Inferior parietal cortex (tissue), 1 donor: ENCODE results near the gene TNRC18.
A peak's percentile ranks its signal among the peaks of the same experiment; 100 is the strongest.
"Not testable (repeated sequence)": the region's sequence is repeated elsewhere in the genome, so short reads cannot be mapped to it uniquely, and the experiment has no call there.

Source experiments
- DNase-seq: peaks from one replicate; pipeline ENCODE4 v3.0.0-alpha.2; 2016; ENCODE audit errors: extremely low spot score

Gene TNRC18

DNA sequence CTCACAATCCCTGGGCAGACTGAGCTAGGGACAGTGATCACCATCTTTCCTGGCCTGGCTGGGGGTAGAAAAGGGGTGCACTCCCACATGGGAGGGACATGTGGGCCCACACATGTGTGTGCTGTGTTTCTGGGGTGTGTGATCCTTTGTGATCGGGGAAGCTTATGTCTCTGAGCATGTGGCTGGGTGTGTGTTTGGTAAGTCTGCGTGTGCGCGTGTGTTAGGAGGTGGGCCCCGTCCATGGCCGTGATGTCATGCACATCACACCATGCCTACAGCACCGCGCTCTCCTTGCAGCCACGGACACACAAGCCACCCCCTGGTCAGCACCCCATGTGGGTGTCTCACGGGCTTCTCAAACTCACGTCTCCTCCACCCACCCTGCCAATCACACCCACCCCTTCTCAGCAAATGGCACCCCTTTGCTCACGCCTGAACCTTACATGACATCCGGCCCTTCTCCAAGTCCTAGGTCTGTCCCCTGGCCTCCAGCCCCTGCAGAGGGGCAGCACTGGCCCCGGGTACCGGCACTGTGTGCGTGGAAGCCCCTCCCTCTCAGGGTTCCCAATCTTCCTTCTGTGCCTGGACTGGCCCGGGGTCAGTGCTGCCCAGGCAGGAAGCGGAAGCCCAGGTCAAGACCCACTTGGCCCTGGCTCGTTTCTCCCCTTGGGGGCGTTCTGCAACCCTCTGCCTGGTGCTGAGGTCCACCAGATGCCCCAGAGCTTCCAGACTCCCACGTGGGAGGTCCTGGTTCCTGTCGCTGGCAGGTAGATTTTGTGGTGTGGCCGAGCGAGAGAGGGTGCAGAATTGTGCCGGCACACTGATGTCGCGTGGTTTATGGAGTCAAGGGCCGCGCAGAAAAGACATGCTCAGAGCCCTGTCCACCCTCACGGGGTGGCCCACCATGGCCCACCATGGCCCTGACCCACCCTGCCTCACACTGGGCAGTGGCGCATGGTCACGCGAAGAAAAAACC is 128.3 kb downstream of the TNRC18 start:
- DNase-seq, result no peak

DNA sequence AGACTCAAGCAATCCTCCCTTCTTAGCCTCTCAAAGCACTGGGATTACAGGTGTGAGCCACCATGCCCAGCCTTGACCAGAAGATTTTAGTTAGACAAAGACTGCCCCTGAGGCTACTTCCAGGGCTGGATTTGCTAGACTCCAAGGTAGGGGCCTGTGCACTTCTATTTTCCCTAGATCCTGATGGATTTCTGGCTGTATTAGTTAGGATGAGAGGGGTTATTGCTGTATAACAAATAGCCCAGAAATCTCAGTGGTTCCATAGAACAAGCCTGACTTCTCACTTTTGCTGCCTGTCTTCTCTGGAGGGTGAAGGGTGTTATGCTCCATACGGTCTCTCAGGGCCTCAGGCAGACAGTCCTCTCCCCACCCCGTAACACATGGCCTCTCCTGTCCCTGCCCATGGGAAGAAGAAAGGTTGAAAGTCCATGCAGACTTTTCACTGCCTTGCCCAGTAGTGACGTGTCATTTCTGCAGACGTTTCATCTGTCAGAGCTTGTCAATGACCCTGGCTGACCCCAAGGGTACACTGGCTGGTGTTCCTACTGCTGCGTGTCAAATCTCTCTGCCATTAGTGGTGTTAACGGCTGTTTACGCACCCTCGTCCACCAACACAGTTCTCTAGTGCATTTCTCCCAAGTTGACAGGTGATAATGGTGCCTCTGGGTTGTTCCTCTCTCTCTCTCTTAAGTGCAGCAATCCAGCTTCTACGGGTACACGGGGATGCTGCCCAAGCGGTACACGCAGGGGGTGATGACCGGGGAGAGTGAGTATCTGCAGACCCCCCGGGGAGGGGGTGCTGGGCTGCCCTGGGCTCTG is 129.3 kb downstream of the TNRC18 start:
- DNase-seq, result no peak

DNA sequence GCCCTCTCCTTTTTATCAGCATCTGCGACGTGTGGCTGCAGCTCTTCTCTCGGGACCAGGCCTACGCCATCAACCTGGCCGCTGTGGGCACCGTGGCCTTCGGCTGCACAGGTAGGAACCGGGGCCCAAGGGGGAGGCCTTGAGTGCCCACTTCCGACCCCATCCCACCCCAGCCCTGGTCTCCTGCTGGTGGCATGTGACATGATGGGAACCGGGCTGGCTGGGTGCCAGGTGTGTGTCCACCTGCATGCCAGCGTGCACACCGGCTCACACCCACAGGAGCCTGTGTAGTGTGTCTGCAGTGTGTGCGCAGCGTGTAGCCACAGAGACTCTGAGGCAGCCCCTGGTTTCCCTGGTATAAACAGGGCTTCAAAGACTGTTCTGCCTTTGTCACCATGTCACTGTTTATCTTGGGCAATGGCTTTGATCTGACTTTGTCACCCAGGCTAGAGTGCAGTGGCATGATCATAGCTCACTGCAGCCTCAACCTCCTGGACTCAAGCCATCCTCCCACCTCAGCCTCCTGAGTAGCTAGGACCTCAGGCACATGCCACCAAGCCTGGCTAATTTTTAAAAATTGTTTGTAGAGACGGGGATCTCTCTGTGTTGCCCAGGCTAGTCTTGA is 131.8 kb downstream of the TNRC18 start:
- DNase-seq, result not testable (repeated sequence)

DNA sequence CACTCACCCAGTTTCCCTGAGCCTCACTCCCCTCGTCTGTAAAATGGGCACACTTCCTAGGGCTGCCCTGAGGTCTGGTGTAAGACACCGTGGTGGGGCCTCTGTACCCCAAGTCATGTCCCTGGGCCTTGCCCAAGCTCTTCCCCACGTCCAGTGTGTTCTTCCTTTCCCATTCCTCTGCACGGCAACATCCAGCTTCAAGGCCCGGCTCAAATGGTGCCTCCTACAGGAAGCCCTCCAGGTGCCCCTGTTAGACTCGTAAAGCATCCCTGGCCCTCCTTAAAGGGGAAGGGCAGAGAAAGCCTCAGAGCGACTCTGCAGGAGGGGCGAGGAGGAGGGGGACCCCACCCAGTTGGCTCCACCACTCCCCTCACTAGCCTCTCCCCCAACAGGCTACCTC is 132.3 kb downstream of the TNRC18 start:
- no peak for DNase-seq

DNA sequence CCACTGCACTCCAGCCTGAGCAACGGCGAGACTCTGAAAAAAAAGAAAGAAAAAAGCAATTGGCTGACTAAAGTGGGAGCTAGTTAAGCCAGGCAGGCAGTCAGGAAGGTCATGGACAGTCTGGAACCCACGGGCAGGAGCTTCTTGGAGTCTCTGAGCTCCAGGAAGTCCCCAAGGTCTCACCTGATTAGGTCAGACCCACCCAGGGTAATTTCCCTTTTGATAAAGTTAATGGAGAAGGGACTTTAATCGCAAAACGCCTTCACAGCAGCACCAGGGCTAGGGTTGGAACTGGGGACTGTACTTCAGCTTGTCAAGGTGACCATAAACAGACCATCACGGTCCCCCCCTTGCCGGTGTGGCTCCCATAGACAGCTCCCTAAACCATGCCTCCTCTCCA is 134.3 kb downstream of the TNRC18 start:
- DNase-seq, result no peak

DNA sequence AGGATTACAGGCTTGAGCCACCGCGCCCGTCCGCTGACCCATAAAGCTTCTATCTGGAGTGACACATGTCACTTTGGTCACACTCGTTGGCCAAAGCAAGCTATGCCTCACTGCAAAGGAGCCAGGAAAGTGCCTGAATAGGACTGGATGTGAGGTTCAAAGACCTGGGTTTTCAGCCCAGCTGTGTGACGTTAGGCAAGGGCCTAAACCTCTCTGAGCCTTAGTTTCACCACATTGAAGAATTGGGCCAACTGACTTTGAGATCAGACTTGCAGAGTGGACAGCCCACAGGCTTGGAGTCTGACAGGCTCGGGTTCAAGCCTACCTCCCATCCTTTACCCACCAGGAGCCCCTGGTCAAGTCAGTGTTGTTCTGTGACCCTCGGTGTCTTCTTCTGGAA is 135.1 kb downstream of the TNRC18 start:
- not testable (repeated sequence) for DNase-seq

DNA sequence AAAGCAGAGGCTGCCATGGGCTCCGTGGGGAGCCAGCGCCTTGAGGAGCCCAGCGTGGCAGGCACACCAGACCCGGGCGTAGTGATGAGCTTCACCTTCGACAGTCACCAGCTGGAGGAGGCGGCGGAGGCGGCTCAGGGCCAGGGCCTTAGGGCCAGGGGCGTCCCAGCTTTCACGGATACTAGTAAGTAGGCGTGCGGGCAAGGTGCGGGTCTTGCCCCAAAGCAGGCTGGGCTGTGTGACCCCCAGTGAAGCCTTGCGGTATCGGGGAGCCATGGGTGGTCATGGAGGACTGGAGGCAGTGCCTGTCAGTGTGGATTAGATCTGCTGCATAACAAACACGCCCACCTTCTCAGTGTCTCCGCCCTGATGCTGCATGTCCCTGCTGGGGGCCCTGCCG is 135.8 kb downstream of the TNRC18 start:
- no peak for DNase-seq

DNA sequence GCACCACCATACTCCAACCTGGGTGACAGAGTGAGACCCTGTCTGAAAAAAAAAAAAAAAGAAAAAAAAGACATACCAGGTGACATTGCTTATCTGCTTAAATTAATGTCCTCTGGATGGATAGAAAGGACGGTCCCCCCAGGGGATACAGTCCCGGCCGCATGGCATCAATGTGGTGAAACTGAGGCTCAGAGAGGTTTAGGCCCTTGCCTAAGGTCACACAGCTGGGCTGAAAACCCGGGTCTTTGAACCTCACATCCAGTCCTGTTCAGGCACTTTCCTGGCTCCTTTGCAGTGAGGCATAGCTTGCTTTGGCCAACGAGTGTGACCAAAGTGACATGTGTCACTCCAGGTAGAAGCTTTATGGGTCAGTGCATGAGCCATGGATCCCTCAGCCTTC is 136.3 kb downstream of the TNRC18 start:
- not testable (repeated sequence) for DNase-seq

DNA sequence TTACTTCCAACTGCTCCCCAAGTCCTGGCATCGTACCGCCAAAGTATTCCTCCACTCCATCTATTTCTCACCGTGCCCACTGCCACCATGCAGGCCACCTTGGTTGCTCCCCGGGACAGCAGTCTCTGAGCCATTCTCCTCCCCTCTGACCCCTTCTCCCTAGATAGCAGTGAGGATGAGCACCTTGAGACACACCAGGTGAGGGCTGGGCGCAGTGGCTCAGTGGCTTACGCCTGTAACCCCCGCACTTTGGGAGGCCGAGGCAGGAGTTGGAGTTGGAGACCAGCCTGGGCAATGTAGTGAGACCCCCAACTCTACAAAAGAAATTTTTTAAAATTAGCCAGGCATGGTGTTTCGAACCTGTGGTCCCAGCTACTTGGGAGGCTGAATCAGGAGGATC is 136.7 kb downstream of the TNRC18 start:
- DNase-seq, result no peak

DNA sequence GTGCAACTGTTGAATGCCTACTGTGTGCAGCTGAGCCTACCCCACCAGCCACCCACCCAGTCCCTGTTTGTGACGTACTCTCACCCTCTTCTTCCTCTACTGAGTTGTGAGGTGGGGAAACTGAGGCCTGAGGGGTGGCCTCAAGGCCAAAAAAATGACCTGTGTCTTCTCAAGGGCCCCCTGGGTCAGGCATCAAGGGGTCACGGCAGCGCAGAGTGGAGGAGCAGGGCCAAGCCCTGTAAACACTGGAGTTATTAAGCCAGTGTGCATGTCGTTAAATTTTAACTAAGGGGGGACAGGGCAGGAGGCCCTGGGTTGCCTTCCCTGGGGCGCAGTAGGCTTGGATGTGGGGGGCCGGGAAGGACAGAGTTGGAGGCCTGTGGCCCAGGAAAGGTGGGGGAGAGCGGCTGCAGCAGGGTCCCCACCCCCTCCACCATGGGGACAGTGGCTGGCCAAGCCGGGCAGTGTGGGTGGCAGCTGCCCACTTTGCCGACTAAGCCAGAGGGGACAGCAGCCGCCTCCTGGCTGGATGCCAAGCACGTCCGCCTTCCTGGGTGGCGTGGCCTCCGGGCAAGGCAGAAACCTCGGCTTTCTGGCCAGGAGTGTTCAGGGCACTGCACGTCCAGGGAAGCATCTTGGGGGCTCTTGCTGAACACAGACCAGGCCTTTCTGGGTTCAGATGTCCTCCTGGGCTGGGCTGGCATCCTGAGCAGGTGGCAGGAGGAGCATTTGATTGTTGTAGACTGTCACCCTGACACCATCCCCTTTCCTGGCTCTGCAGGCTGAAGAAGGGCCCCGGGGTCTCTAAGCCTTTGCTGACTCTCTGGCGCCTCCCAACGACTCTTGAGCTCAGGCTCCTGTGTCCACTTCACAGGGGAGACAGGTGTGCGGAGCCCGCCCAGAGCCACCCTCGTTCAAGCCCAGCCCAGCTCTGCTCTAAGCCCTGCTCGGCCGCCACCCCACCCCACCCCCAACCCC is 139.0 kb downstream of the TNRC18 start:
- peak; percentile 24 for DNase-seq

DNA sequence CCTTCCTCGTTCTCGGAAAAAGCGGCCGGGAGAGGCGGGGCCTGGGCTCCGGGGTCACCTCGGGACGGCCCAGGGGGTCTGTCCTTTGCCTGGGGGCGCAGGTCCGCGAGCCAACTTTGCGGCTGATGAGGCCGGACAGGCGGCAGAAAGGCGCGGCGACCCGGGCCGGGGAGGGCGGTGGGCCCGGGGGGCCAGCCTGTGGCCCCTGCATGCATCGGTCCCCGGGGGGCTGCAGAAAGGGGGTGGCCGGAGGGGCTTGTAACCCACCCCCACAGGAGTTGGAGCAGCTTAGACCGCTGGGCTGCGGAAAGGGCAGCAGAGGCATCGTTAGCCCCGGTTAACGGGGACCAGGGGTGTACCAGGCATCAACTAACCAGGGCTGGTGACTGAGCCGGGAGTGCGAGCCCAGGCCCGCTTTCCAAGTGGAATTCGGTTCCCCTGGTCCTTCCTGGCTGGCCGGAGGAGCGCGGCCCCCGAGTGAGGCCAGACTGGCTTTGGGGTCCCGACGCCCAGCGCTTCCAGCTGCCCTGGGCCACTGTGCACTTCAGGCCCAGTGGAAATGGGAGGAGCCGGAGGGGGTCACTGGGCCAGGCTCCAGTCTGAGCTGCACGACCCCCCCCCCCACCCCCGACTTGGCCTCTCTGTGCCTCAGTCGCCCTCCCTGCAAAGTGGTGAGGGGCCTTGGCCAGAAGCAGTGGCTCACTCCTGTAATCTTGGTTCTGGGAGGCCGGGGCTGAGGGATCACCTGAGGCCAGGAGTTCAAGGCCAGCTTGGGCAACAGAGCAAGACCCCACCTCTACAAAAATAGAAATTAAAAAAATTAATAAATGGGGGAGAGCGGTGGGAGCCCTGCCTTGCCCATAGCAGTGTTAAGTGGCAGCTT is 140.0 kb downstream of the TNRC18 start:
- no peak for DNase-seq

DNA sequence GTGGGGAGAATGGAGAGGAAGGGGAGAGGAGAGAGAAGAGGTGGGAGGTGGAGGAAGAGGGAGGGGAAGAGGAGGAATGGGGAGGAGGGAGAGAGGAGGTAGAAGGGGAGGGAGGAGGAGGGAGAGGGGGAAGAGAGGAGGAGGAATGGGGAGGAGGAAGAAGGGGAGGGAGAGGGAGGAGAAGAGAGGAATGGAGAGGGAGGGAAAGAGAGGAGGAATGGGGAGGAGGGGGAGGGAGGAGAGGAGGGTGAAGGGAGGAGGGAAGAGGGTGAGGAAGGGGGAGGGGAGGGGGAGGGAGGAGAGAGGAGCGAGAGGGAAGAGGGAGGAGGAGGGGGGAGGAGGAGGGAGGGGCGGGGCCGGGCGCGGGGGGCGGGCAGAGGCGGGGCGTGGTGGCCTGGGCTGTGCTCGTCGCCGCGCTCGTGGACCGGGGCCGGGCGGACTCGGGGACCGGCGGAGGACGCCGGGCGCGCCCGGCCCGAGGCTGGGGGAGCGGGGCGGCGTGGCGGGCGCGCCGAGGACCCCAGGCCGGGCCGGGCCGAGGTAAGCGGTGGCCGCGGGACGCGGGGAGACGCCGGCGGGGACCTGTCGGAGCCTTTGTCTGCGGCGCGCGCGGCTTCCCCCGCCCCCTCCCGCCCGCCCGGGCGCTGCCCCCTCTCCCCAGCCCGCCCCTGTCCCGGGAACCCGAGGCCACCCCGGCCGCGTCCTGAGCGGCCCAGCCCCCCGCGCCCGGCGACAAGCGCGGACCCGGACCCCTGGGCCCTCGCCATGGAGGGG is 140.9 kb downstream of the TNRC18 start, which contains the start of gene SLC29A4:
TSS of gene SLC29A4 (plus strand) at position 401 of the 774 bp plus-strand sequence. CDS start 4,874 bp downstream, outside the sequence.
- DNase-seq, result no peak

DNA sequence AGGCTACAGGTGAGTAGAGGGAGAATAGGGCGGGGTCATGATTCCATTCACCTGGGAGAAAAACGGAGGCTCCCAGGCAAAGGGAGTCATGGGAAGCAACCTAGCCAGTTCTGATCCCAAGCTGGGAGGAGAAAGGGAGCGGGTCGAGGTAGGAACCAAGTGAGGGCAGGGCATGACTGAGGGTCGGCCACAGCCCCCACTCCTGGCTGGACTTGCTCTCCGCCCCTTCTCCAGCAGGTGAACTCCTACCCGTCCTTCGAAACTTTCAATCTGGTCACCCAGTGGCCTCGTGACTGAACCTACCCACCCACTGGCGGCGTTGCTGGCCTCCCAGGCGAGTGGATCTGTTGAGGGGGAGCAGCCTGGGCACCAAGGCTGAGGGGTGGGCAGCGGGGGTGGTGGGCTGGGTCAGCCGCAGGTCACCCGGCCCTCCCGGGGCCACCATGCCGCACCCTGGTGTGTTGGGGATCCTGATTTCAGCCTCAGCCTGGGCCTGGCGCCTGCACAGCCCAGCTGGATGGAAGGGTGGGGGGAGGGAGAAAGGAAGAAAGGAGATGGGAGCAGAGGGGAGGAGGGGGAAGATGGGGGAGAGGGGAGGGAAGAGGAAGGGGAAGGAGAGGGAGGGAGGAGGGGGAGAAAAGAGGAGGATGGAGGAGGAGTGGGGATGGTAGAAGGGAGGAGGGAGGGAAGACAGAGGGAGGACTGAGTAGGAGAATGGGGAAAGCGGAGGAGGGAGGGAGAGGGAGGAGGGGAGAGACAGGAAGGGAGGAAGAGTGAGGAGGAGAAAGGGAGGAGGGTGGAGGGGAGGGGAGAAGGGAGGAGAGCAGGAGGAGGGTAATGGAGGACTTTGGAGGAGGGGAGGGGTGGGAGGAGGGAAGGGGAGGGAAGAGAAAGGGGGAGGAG is 141.8 kb downstream of the TNRC18 start:
- not testable (repeated sequence) for DNase-seq

DNA sequence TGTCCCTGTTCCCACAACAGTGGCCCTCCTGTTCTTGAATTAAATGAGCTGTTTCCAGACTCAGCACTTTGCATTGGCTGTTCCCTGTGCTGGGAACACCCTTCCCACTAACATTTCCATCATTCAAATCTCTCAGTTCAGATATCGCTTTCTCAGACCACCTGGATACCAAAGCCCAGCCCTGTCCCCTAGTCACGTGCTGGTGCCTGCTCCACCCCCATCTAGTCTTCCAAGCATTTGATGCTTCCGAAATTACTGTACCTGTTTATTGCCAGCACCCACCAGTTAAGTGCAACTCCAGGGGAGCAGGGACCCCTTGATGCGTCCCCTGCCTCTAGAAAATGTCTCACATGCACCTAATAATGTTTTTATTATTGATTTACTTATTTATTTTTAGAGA is 143.9 kb downstream of the TNRC18 start:
- no peak for DNase-seq

DNA sequence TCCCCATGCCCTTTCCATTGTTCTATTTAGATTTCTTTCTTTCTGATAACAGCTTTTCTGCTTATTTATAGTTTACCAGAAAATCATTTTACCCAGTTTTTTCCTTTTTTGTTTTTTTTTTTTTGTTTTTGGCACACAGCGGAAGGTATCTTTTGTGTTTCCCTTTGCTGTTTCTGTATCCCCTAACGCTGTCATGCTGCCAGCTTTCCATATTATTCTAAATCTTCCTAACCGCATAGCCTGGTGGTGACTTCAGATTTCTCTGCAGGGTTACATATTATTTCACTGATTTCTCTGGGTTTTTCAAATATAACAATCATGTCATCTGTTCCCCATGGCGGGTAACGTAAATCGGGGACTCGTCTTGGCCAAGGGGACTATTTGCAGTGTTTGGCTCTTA is 144.9 kb downstream of the TNRC18 start:
- no peak for DNase-seq

DNA sequence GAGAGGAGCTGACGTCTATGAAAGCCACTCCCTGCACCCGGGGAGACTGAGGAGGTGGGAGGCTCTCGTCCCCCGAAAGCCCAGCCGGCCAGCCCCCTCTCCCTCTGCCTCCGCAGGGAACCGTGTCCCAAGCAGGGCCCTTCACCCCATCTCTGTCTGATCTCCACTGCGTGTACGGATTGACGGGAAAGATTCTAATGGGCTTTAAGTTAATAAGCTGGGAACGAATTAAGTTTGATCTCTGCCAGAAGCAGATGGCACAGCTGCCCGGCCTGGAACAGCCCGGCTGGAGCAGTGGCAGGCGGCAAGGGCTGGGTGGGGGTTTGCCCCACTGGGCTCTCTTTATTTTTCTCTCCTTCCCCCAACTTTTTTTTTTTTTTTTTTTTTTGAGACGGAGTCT is 147.0 kb downstream of the TNRC18 start:
- DNase-seq, result no peak

DNA sequence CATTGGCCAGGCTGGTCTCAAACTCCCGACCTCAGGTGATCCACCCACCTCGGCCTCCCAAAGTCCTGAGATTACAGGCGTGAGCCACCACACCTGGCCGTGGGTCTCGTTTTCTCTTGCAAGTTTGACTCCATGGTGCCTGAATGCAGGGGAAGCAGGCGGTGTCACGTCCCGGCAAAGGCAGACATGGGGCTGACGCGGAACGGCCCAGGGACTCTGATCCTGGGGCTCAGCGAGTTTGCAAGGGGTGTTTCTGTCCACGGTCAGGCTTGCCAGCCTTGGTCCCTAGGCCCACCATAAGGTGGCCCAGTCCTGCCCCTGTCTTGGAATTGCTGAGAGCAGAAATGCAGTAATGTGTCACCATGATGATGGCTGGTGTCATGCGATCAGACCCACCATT is 147.5 kb downstream of the TNRC18 start:
- not testable (repeated sequence) for DNase-seq

DNA sequence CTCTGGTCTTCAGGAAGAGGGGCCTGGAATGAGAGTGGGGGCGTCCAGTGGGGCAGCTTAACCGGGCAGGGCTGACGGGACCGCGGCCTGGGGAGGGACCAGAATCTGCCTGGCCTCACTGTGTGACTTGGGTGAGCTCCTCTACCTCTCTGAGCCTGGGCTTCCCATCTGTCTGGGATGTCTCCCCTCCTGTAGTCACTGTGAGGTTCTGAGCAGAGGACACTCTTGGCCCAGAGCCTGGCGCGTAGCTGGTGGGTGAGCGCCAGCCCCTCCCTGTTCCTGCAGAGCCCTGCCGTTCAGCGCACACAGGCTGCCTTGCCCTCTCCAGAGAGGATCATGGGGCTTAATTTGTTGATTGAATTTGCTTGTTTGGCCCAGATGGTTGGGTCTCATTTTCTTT is 148.1 kb downstream of the TNRC18 start:
- not testable (repeated sequence) for DNase-seq
